CD4-positive, CD25-positive, alpha-beta regulatory T cell (primary cell): ENCODE data around the gene TRABD2B. TPM values are rescaled to one million over a fixed set of nuclear protein-coding genes. Genes with fewer than 3 reads are reported as not detected.

ENCODE experiments used
- ATAC-seq, 2 donors: fragments of 150-1000 bp; cut with Tn5 transposase; one replicate each; pipeline ENCODE4 v1.10.0; 2021; ENCODE audit warnings: low read depth in 2 of 2, moderate number of reproducible peaks in 2 of 2, moderate library complexity in 1 of 2
- DNase-seq, 3 donors: peaks; one replicate each; pipeline versions ENCODE4 v3.0.0 to v3.0.0-alpha.2; 2012 to 2022; ENCODE audit warnings: mixed read lengths in 1 of 3
- H3K27ac ChIP-seq: one replicate; pipeline ENCODE4 v1.7.0; 2013; ENCODE audit warnings: mild to moderate bottlenecking, low read length; ENCODE audit not compliant: insufficient read depth, poor library complexity, severe bottlenecking
- H3K27me3 ChIP-seq: one replicate; pipeline ENCODE4 v1.7.0; 2013; ENCODE audit warnings: low read length; ENCODE audit not compliant: control insufficient read depth, insufficient read depth
- H3K36me3 ChIP-seq: one replicate; pipeline ENCODE4 v1.7.0; 2013; ENCODE audit warnings: mild to moderate bottlenecking, low read length, moderate library complexity; ENCODE audit not compliant: control insufficient read depth, insufficient read depth
- H3K4me1 ChIP-seq: 2 replicates; pipeline ENCODE4 v1.7.0; 2013; ENCODE audit warnings: mild to moderate bottlenecking, low read length; ENCODE audit not compliant: insufficient read depth, control insufficient read depth, poor library complexity, severe bottlenecking
- H3K4me3 ChIP-seq: one replicate; pipeline ENCODE4 v1.7.0; 2013; ENCODE audit warnings: low read depth, mild to moderate bottlenecking, low read length, moderate library complexity
- H3K9me3 ChIP-seq, 2 experiments: 1 replicate in 1 of 2; 2 replicates in 1 of 2; pipeline ENCODE4 v1.7.0; 2013; ENCODE audit warnings: low read length in 2 of 2, mild to moderate bottlenecking in 1 of 2, moderate library complexity in 1 of 2; ENCODE audit not compliant: control insufficient read depth in 2 of 2
- H3K27ac Mint-ChIP-seq, 3 donors: one replicate each; pipeline ENCODE4 v1.8.0; 2020 to 2022; ENCODE audit warnings: mild to moderate bottlenecking in 3 of 3, mixed read lengths in 3 of 3, moderate library complexity in 2 of 3
- H3K27me3 Mint-ChIP-seq: one replicate; pipeline ENCODE4 v1.8.0; 2022; ENCODE audit warnings: mild to moderate bottlenecking, mixed read lengths
- H3K36me3 Mint-ChIP-seq: one replicate; pipeline ENCODE4 v1.8.0; 2020; ENCODE audit warnings: mixed read lengths
- H3K4me1 Mint-ChIP-seq, 4 donors: one replicate each; pipeline ENCODE4 v1.8.0; 2020 to 2022; ENCODE audit warnings: mixed read lengths in 4 of 4, mild to moderate bottlenecking in 1 of 4
- H3K4me3 Mint-ChIP-seq, 4 donors: one replicate each; pipeline ENCODE4 v1.8.0; 2020 to 2022; ENCODE audit warnings: mild to moderate bottlenecking in 4 of 4, mixed read lengths in 4 of 4, moderate library complexity in 3 of 4
- H3K9me3 Mint-ChIP-seq, 7 donors: one replicate each; pipeline ENCODE4 v1.8.0; 2020 to 2022; ENCODE audit warnings: mixed read lengths in 7 of 7, mild to moderate bottlenecking in 3 of 7, moderate library complexity in 2 of 7
- polyA plus RNA-seq, 4 donors: library from polyadenylated mRNA; unstranded; fragments of 300-500 nt; fragmentation: Illumina TruSeq; gene quantifications; one replicate each; pipeline ENCODE4 v1.2.3, GENCODE V29; 2021
- total RNA-seq: library from RNA; stranded (reverse); gene quantifications from one replicate; pipeline ENCODE4 v1.2.3, GENCODE V29; 2022

TRABD2B gene
- total and polyA plus RNA-seq, 5 donors from 2014 or later, result not detected

GRCh38 chr1:47852006-47852718 lies 145.0 kb downstream of the TRABD2B start:
- H3K4me3 ChIP-seq, result no peak overlapping the region
- Mint-ChIP-seq H3K4me3 (no peak overlapping the region), H3K9me3 (peaks cover 0 to 3% (median 0%) of the 10 kb centered on the region in 7 donors), H3K36me3 (no peaks in the 10 kb centered on the region), H3K4me1 (no peaks in the 10 kb centered on the region), H3K27me3 (peaks cover 5% of the 10 kb centered on the region), H3K27ac (no peak overlapping the region)
- no peaks in the 10 kb centered on the region for H3K4me1 ChIP-seq
- no peaks in the 10 kb centered on the region for H3K9me3 ChIP-seq
- no peak for ATAC-seq
- no peaks in the 10 kb centered on the region for H3K27me3 ChIP-seq
- DNase-seq, result no peak
- H3K27ac ChIP-seq, result no peak overlapping the region
- H3K36me3 ChIP-seq, result no peaks in the 10 kb centered on the region

GRCh38 chr1:47850451-47850850 lies 146.7 kb downstream of the TRABD2B start:
- H3K9me3 ChIP-seq, result no peaks in the 10 kb centered on the region
- H3K9me3 Mint-ChIP-seq, result peaks cover 0 to 1% (median 0%) of the 10 kb centered on the region in 7 donors
- peaks cover 5% of the 10 kb centered on the region for H3K27me3 Mint-ChIP-seq
- ATAC-seq (no peak), DNase-seq (no peak)
- no peaks in the 10 kb centered on the region for H3K27me3 ChIP-seq
- H3K27ac Mint-ChIP-seq, result no peak overlapping the region
- H3K27ac ChIP-seq, result no peak overlapping the region
- no peaks in the 10 kb centered on the region for H3K4me1 Mint-ChIP-seq
- H3K36me3 Mint-ChIP-seq, result no peaks in the 10 kb centered on the region
- H3K36me3 ChIP-seq, result no peaks in the 10 kb centered on the region
- H3K4me3 ChIP-seq, result no peak overlapping the region
- no peak overlapping the region for H3K4me3 Mint-ChIP-seq
- H3K4me1 ChIP-seq, result no peaks in the 10 kb centered on the region

GRCh38 chr1:47849591-47850261 lies 147.5 kb downstream of the TRABD2B start:
- no peak for DNase-seq
- H3K9me3 ChIP-seq, result no peaks in the 10 kb centered on the region
- no peak overlapping the region for H3K4me3 ChIP-seq

GRCh38 chr1:47849005-47849521 lies 148.1 kb downstream of the TRABD2B start:
- Histone ChIP-seq H3K4me3 (no peak overlapping the region), H3K27me3 (no peaks in the 10 kb centered on the region), H3K36me3 (no peaks in the 10 kb centered on the region), H3K9me3 (no peaks in the 10 kb centered on the region), H3K4me1 (no peaks in the 10 kb centered on the region), H3K27ac (no peak overlapping the region)
- no peak for DNase-seq
- no peaks in the 10 kb centered on the region for H3K36me3 Mint-ChIP-seq
- H3K27me3 Mint-ChIP-seq, result peaks cover 5% of the 10 kb centered on the region
- H3K9me3 Mint-ChIP-seq, result peaks cover 0 to 1% (median 0%) of the 10 kb centered on the region in 7 donors
- H3K27ac Mint-ChIP-seq, result no peak overlapping the region
- no peak overlapping the region for H3K4me3 Mint-ChIP-seq
- no peak for ATAC-seq
- H3K4me1 Mint-ChIP-seq, result no peaks in the 10 kb centered on the region

More at GRCh38 chr1:47849591-47850261, 147.5 kb downstream of the TRABD2B start:
- H3K4me1 ChIP-seq, result no peaks in the 10 kb centered on the region
- no peaks in the 10 kb centered on the region for H3K4me1 Mint-ChIP-seq
- H3K4me3 Mint-ChIP-seq, result no peak overlapping the region
- H3K36me3 Mint-ChIP-seq, result no peaks in the 10 kb centered on the region
- peaks cover 5% of the 10 kb centered on the region for H3K27me3 Mint-ChIP-seq
- H3K36me3 ChIP-seq, result no peaks in the 10 kb centered on the region
- no peak for ATAC-seq
- H3K9me3 Mint-ChIP-seq, result peaks cover 0 to 1% (median 0%) of the 10 kb centered on the region in 7 donors
- no peaks in the 10 kb centered on the region for H3K27me3 ChIP-seq
- no peak overlapping the region for H3K27ac ChIP-seq
- H3K27ac Mint-ChIP-seq, result no peak overlapping the region

GRCh38 chr1:47847763-47848162 lies 149.4 kb downstream of the TRABD2B start:
- Mint-ChIP-seq H3K4me3 (no peak overlapping the region), H3K9me3 (peaks cover 0 to 1% (median 0%) of the 10 kb centered on the region in 7 donors), H3K36me3 (no peaks in the 10 kb centered on the region), H3K27me3 (no peaks in the 10 kb centered on the region), H3K4me1 (no peaks in the 10 kb centered on the region), H3K27ac (no peak overlapping the region)
- ATAC-seq (no peak), DNase-seq (no peak)
- Histone ChIP-seq H3K9me3 (no peaks in the 10 kb centered on the region), H3K36me3 (no peaks in the 10 kb centered on the region), H3K4me3 (no peak overlapping the region), H3K27ac (no peak overlapping the region), H3K4me1 (no peaks in the 10 kb centered on the region), H3K27me3 (no peaks in the 10 kb centered on the region)

GRCh38 chr1:47844558-47844955 lies 152.6 kb downstream of the TRABD2B start:
- H3K4me1 ChIP-seq, result no peaks in the 10 kb centered on the region
- H3K4me1 Mint-ChIP-seq, result no peaks in the 10 kb centered on the region
- ATAC-seq, result no peak

GRCh38 chr1:47843781-47844557 lies 153.2 kb downstream of the TRABD2B start:
- ATAC-seq (no peak), DNase-seq (no peak)
- Histone ChIP-seq H3K4me3 (no peak overlapping the region), H3K36me3 (no peaks in the 10 kb centered on the region), H3K27me3 (no peaks in the 10 kb centered on the region), H3K27ac (no peak overlapping the region), H3K4me1 (no peaks in the 10 kb centered on the region), H3K9me3 (no peaks in the 10 kb centered on the region)
- no peaks in the 10 kb centered on the region for H3K27me3 Mint-ChIP-seq
- no peaks in the 10 kb centered on the region for H3K36me3 Mint-ChIP-seq
- H3K4me1 Mint-ChIP-seq, result no peaks in the 10 kb centered on the region
- no peak overlapping the region for H3K4me3 Mint-ChIP-seq
- H3K9me3 Mint-ChIP-seq, result peaks cover 0 to 4% (median 0%) of the 10 kb centered on the region in 7 donors
- no peak overlapping the region for H3K27ac Mint-ChIP-seq

More at GRCh38 chr1:47844558-47844955, 152.6 kb downstream of the TRABD2B start:
- no peaks in the 10 kb centered on the region for H3K27me3 ChIP-seq
- H3K27ac Mint-ChIP-seq, result no peak overlapping the region
- no peak overlapping the region for H3K27ac ChIP-seq
- no peaks in the 10 kb centered on the region for H3K27me3 Mint-ChIP-seq
- no peaks in the 10 kb centered on the region for H3K36me3 Mint-ChIP-seq
- no peak overlapping the region for H3K4me3 Mint-ChIP-seq
- DNase-seq, result no peak
- H3K4me3 ChIP-seq, result no peak overlapping the region
- no peaks in the 10 kb centered on the region for H3K36me3 ChIP-seq
- peaks cover 0 to 4% (median 0%) of the 10 kb centered on the region in 7 donors for H3K9me3 Mint-ChIP-seq
- H3K9me3 ChIP-seq, result no peaks in the 10 kb centered on the region
